GM19463 (cell line): ENCODE data around the gene MPPED1.

Source experiments
- ATAC-seq: cut with Tn5 transposase; IDR thresholded peaks from one replicate; pipeline ENCODE4 v1.9.1; 2021; ENCODE audit warnings: mild to moderate bottlenecking, moderate library complexity; ENCODE audit not compliant: unreplicated experiment

MPPED1 gene

DNA sequence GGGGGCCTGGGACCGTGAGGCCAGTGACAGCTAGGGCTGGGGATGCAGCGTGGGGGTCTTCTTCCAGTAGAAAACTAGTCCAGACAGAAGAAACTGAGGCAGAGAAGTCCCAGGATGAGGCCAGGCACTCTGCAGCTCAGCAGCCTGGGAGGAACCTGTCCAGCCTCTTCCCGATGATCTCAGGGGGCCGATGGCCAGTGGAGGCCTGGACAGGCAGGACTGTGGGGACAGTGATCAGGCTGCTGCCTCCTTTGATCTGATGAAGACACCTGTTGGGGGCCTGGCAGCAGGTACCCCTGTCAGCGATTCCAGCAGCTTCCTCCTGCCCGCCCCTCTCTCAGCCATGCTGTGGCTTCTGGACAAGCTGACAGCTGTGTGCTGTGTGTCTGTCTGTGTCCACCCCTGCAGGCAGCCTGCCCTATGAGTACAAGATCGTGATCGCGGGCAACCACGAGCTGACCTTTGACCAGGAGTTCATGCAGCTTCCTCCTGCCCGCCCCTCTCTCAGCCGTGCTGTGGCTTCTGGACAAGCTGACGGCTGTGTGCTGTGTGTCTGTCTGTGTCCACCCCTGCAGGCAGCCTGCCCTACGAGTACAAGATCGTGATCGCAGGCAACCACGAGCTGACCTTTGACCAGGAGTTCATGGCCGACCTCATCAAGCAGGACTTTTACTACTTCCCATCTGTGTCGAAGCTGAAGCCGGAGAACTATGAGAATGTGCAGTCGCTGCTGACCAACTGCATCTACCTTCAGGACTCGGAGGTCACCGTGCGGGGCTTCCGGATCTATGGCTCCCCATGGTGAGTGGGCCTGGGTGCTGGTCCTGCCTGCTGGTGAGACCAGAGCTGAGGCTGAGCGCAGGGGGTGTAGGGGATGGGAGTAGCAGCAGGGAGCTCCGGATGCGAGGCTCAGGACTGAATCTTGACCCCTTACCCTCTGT lies 62.6 kb downstream of the MPPED1 start:
- ATAC-seq = no peak

- ATAC-seq = no peak
These were observed 63.8 kb downstream of the MPPED1 start for GRCh38 chr22:43475549-43476076.

DNA sequence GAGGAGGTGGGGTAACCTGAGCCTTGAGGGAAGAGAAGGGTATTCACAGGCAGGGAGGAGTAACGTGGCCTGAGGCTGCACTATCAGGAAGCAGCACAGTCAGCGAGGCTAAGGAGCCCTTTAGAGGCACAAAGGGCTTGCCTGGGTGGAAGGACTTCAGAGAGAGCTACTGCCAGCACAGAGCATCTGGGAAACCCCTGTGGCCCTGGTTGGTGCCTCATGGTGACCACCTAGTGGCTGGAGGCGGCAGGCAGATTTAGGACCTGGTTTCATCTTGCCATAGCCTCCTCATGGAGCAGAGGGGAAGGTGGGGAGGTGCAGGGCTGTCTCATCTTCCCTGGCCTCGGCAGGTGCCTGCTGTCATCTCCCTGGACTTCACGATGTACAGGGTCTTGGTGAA lies 64.5 kb downstream of the MPPED1 start:
- no peak for ATAC-seq

GRCh38 chr22:43476751-43477725 lies 65.2 kb downstream of the MPPED1 start:
- ATAC-seq = no peak

- no peak for ATAC-seq
These were observed 66.2 kb downstream of the MPPED1 start for GRCh38 chr22:43477966-43478365.

GRCh38 chr22:43478621-43479300 lies 66.9 kb downstream of the MPPED1 start:
- no peak for ATAC-seq

DNA sequence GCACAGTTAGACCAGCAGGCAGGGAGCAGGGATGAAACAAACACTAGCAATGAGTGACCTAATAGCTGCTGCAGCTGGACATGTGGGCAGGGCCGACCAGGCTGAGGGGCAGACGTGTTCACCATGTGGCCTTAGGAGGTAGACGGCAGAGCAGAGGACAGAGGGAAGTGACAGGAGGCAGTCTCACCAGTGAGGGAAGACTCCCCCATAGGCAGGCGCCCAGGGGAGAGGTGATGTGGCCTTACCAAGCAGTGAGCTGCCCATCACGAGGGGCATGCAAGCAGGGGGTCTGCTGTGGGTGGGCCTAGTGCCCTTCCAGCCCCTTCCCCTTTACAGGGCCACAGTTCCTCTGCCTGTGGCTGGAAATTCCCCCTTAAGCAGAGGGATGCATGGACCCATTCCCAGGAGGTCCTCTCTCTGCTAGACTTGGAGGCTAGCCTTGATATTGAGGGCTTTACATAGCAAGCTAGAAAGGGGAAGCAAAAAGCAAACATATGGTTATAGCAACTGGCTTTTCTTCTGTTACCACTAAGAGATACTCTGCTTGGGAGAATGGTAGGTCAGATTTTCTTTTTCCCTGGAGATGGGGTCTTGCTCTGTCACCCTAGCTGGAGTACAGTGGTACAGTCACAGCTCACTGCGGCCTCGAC lies 67.6 kb downstream of the MPPED1 start:
- no peak for ATAC-seq

GRCh38 chr22:43479962-43480361 lies 68.1 kb downstream of the MPPED1 start:
- no peak for ATAC-seq

- no peak for ATAC-seq
These were observed 69.9 kb downstream of the MPPED1 start for GRCh38 chr22:43481568-43482317.

- no peak for ATAC-seq
These were observed 70.5 kb downstream of the MPPED1 start for GRCh38 chr22:43482318-43482625.

- no peak for ATAC-seq
These were observed 71.5 kb downstream of the MPPED1 start for GRCh38 chr22:43483266-43483665.

GRCh38 chr22:43483669-43484068 lies 71.9 kb downstream of the MPPED1 start:
- no peak for ATAC-seq

GRCh38 chr22:43484227-43484626 lies 72.4 kb downstream of the MPPED1 start:
- ATAC-seq = no peak

GRCh38 chr22:43485502-43486089 lies 73.8 kb downstream of the MPPED1 start:
- no peak for ATAC-seq

DNA sequence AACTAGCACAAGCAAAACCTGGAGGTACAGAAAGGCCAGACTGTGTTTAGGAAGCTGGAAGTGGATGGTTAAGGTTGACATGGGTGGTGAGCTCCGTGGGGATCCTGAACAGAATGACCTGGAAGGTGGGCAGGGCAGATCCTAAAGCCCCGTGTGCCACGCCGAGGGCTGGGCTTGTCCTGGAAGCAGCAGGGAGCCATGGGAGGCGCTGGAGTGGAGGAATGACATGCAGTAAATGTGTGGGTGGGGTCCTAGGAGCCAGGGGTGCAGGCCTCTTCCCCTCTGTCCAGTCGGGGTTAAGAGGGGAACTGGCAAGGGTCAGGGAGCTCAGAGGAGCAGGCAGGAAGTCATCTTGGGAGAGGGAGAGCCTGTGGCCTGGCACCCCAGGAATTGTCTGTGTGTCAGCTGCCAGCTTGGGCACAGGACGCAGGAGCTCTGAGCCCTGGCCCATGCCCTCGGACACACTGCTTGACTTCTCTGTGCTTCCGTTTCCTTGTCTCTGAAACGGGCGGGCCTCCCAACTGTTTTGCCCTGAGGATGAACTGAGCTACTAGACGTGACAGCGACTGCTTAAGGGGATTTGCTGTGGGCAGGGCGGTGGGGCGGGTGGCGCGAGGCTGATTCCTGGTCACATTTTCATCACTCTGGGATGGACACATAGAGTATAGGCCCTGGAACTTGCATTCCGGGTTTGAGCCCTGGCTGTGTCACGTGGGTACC lies 75.7 kb downstream of the MPPED1 start:
- no peak for ATAC-seq

GRCh38 chr22:43488031-43488866 lies 76.4 kb downstream of the MPPED1 start:
- no peak for ATAC-seq

DNA sequence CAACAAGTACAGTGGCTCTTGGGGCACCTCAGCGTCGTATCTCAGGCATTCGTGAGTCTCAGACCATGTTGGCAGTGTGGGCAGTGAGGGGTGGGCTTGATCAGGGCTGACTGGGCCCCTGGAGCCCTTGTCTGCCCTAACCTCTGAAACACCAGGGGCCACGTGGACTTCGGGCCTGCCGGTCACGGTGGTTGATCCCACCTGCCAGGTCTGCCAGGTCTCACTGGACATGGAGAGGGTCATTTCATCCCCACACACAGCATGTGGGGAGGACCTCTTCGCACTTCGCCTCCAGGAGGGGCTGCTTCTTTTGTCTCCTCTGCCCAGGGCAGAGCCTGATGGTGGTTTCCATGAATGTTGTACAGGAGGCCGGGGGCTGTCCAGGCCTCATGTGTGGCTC lies 77.1 kb downstream of the MPPED1 start:
- ATAC-seq = no peak

DNA sequence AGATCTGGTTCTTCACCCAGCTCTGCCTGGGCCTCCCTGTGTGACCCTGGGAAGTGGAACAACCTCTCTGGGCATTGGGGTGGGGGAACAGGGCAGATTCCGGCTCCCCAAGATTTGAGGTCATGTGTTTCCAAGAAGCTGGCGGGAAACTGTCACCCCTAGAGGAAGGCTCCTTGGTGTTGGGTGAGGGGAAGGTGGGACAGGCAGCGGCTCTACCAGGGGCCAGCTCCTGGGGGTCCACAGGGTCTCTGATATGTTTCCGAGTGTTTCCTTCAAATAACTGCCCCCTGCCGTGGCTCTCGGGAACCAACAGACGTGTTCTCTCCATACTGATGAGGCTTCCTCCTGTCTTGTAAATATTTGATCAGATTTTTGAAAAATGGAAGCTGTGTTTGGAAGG lies 78.5 kb downstream of the MPPED1 start:
- no peak for ATAC-seq
